HG02759 (cell line): ENCODE results near the gene SUSD3.
"Not testable (repeated sequence)": the region's sequence is repeated elsewhere in the genome, so short reads cannot be mapped to it uniquely, and the experiment has no call there.

Experiments used
- ATAC-seq: cut with Tn5 transposase; IDR thresholded peaks from one replicate; pipeline ENCODE4 v1.9.1; 2021; ENCODE audit warnings: mild to moderate bottlenecking, moderate library complexity; ENCODE audit not compliant: unreplicated experiment

Gene SUSD3

DNA sequence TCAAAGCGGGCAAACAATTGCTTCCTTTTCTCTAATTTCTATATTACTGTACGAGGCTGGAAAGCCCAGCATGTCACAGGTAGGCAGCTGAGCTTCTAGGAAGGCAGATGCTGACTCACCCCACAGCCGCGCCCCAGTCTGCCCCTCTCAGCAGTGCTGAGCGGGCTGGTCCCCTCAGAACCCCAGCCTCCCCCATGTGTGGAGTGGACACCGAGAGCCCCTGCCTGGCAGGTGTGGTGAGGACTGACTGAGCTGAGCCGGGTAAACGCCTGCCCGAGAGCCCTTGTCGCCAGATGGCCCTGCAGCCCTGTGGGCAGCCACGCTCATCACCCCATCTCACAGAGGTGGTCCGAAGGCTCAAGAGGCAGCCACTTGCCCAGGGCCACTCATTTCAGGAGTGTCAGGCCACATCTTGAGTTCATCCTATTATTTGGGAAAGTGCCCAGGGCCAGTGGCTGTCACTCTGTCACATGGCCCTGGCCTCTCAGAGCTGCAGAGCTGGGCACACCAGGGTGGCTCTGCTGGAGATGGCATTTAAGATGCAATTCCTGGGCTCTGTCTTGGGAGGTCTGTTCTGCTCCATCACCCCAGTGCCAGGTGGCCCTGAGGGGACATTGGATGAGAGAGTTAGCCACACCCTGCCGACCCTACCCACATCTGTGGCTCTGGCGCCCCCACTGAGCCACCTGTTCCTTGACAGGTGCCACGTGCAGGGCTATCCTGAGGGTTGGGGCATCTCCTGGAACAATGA is 50.0 kb downstream of the SUSD3 start:
- no peak for ATAC-seq

GRCh38 chr9:93110311-93110855 is 51.9 kb downstream of the SUSD3 start:
- ATAC-seq, result no peak

DNA sequence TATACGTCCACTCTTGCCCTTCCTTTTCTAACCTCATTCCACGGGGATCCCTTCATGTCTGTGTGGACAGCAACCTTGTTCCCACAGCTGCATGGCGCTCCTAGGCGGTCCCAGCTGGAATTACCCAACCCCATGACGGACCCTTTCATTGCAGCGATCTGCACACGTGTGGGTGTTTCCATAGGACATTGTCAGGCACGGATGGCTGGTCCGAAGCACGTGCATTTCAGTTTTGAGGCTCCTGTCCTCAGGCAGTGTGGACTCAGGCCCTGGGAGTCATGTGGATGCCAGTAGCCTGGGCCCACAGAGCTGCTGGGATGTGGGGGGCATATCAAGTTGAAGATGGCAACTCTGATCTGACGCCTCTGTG is 52.5 kb downstream of the SUSD3 start:
- ATAC-seq, result no peak

GRCh38 chr9:93111371-93112115 is 53.0 kb downstream of the SUSD3 start:
- no peak for ATAC-seq

DNA sequence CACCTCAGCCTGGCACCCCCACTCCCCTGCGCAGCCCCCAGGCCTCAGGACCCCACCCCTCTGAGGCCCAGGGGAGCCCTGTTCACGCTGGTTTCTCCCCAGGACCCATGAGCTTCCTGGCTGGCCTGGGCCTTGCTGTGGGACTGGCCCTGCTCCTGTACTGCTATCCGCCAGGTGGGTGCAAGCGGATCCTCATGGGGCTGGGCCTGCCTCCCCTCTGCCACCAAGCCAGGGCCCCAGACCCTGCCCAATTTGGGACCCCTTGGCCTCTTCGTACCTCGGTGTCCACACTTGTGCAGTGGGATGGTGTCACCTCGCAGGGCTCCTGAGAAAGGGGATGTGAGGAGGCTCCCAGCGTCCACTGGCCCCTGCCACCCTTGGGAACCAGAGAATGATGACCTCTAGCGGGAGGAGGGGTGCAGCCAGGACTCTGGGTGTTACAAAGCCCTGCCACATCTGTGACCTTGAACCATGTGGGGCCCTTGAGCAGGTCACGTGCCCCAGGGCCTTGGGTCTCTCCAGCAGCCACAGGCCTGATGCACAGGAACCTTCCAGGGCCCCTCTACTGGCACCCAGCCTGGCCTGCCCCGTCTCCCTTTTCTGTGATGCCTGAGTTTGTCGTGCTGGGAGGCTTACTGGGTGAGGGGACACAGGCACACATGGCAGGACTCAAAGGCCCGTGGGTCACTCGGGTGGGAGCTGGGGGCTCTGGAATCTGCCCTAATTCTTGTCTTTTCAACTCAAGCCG is 53.8 kb downstream of the SUSD3 start:
- no peak for ATAC-seq

DNA sequence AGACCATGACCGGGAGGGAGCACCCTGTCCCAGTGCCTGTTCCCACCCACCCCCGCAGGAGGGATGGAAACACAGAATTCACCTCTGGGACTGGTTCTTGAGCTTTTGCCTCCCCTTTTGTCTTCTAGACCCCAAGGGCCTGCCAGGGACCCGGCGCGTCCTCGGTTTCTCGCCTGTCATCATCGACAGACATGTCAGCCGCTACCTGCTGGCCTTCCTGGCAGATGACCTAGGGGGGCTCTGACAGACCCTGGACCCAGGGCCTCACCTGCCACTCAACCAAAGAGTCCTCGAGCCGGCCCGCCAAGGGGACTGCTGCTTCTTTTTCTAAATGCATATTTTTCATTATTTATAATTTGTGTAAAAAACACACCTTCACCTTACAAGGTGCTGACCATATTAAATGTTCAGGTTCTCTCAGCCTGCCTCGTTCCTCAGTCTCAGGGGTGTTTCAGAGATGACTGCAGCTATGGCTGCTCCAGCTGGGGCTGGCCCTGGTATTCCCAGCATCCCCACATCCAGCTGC is 54.4 kb downstream of the SUSD3 start:
- ATAC-seq, result no peak

- no peak for ATAC-seq
Observed at GRCh38 chr9:93114169-93114983, 55.9 kb downstream of the SUSD3 start.

DNA sequence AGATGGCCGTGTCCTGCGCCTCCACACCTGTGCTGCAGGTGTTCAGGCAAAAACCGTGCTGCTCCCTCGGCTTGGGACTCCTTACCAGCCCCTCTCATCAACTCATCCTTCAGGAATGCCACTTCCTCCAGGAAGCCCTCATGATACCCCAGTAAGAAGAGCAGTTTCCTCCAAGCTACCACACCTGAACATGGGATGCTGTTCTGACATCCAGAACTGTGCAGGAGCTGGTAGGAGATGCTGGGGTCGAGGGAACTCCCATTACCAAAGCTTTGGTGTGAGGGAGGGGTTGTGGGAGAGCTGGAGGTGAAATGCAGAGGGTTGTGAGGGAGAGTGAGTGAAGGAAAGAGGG is 56.5 kb downstream of the SUSD3 start:
- no peak for ATAC-seq

GRCh38 chr9:93115486-93116071 is 57.1 kb downstream of the SUSD3 start:
- ATAC-seq, result no peak

GRCh38 chr9:93116072-93116961 is 57.8 kb downstream of the SUSD3 start:
- no peak for ATAC-seq

DNA sequence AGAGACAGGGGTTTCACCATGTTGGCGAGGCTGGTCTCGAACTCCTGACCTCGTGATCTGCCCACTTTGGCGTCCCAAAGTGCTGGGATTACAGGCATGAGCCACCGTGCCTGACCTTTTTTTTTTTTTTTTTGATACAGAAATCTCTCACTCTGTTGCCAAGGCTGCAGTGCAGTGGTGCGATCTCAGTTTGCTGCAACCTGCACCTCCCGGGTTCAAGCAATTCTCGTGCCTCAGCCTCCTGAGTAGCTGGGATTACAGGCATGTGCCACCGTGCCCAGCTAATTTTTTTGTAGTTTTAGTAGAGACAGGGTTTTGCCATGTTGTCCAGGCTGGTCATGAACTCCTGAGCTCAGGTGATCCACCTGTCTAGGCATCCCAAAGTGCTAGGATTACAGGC is 59.0 kb downstream of the SUSD3 start:
- ATAC-seq, result not testable (repeated sequence)

- ATAC-seq, result no peak
Observed at GRCh38 chr9:93117924-93118862, 59.7 kb downstream of the SUSD3 start.

DNA sequence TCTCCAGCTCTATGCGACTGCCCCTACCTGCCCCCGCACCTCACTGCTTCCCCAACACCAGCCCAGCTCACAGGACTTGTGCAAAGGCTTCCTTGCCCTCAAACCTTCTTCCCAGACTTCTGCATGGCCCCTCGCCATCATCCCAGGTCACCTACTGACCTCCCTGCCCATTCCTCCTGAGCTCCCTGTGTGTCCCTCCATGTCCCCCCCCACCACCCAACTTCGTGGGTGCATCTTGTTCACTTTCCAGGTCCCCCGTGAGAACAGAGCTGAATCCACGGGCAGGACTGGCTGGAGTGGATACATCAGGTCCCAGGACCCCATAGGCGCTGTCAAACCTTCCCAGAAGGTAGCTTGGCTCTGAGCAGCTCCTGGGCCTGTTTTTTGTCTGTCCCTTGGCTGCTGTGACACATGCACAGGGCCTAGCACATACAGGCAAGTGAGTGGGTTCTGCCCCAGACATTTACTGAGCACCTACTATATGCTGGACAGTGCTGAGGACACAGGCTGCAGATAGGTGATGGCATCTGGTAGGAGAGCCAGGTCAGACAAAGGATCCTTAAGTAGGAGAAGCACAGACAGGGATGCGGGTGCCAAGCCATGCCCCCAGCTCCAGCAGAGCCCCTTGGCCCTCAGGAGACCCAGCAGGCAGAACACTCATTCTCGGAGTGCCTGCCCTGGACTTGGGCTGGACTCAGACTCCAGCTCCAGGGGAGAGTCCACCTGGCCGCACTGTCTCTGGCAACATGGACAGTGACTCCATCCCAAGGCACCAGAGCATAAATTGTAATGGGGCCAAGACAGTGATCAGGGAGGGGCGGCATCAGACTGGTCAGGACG is 60.6 kb downstream of the SUSD3 start:
- ATAC-seq, result no peak

GRCh38 chr9:93119703-93119952 is 61.1 kb downstream of the SUSD3 start:
- ATAC-seq, result no peak

GRCh38 chr9:93119953-93120845 is 61.7 kb downstream of the SUSD3 start:
- peak; percentile 91 for ATAC-seq

- no peak for ATAC-seq
Observed at GRCh38 chr9:93120846-93121315, 62.4 kb downstream of the SUSD3 start.
